ENCODE data around the gene SLC29A3.

SLC29A3 gene

GRCh38 chr10:71349406-71349805, 30.3 kb downstream of the SLC29A3 start:
- TF ChIP-seq CREB1 (IDR thresholded peaks at IDR 0.05; ENCODE audit: low read depth) (no peak), YY1 (IDR thresholded peaks at IDR 0.05; ENCODE audit: low read depth) (no peak), MAX (IDR thresholded peaks at IDR 0.05) (no peak), USF1 (IDR thresholded peaks at IDR 0.05) (no peak), EGR1 (IDR thresholded peaks at IDR 0.05) (no peak), RAD21 (IDR thresholded peaks at IDR 0.05; ENCODE audit: low read depth) (no peak), CEBPB (IDR thresholded peaks at IDR 0.05) (no peak), TAF1 (IDR thresholded peaks at IDR 0.05; ENCODE audit: low read depth) (no peak), REST (IDR thresholded peaks at IDR 0.05; ENCODE audit: low read depth) (no peak), NFIC (IDR thresholded peaks at IDR 0.05) (no peak), TEAD4 (IDR thresholded peaks at IDR 0.05) (no peak), ZBTB7A (IDR thresholded peaks at IDR 0.05; ENCODE audit: low read depth) (no peak), EP300 (IDR thresholded peaks at IDR 0.05; ENCODE audit: borderline replicate concordance) (no peak), TCF12 (IDR thresholded peaks at IDR 0.05; ENCODE audit: low read depth) (no peak), FOXM1 (IDR thresholded peaks at IDR 0.05; ENCODE audit: borderline replicate concordance, low read depth) (no peak)

- TF ChIP-seq NFIC (IDR thresholded peaks at IDR 0.05) (no peak), REST (IDR thresholded peaks at IDR 0.05; ENCODE audit: low read depth) (no peak), EGR1 (IDR thresholded peaks at IDR 0.05) (no peak), CEBPB (IDR thresholded peaks at IDR 0.05) (no peak), MAX (IDR thresholded peaks at IDR 0.05) (no peak), FOXM1 (IDR thresholded peaks at IDR 0.05; ENCODE audit: borderline replicate concordance, low read depth) (no peak), TEAD4 (IDR thresholded peaks at IDR 0.05) (no peak), ZBTB7A (IDR thresholded peaks at IDR 0.05; ENCODE audit: low read depth) (no peak), YY1 (IDR thresholded peaks at IDR 0.05; ENCODE audit: low read depth) (no peak), USF1 (IDR thresholded peaks at IDR 0.05) (no peak)
These were observed 32.0 kb downstream of the SLC29A3 start for GRCh38 chr10:71351087-71351486.

- peak; percentile 45; the same call in 1 of the 2 replicates for TF ChIP-seq NFIC (IDR thresholded peaks at IDR 0.05)
- no peak for TF ChIP-seq MAX (IDR thresholded peaks at IDR 0.05)
These were observed 32.7 kb downstream of the SLC29A3 start for GRCh38 chr10:71351628-71352319.

- TF ChIP-seq EP300 (IDR thresholded peaks at IDR 0.05; ENCODE audit: borderline replicate concordance) (no peak), CREB1 (IDR thresholded peaks at IDR 0.05; ENCODE audit: low read depth) (no peak), ZBTB7A (IDR thresholded peaks at IDR 0.05; ENCODE audit: low read depth) (no peak)
These were observed 34.6 kb downstream of the SLC29A3 start for GRCh38 chr10:71353639-71354038.

- TF ChIP-seq EGR1 (IDR thresholded peaks at IDR 0.05): no peak
- TF ChIP-seq USF1 (IDR thresholded peaks at IDR 0.05): no peak
These were observed 35.7 kb downstream of the SLC29A3 start for GRCh38 chr10:71354776-71355175.

- no peak for TF ChIP-seq REST (IDR thresholded peaks at IDR 0.05; ENCODE audit: low read depth)
- no peak for TF ChIP-seq ZBTB7A (IDR thresholded peaks at IDR 0.05; ENCODE audit: low read depth)
- no peak for TF ChIP-seq MAX (IDR thresholded peaks at IDR 0.05)
These were observed 36.8 kb downstream of the SLC29A3 start for GRCh38 chr10:71355886-71356285.

Data from Ishikawa (cell line).